HG02885 (cell line): Measurements from ENCODE around the gene SEPTIN2.
"Not testable (repeated sequence)": the region's sequence is repeated elsewhere in the genome, so short reads cannot be mapped to it uniquely, and the experiment has no call there.

Experiments used
- ATAC-seq: cut with Tn5 transposase; IDR thresholded peaks from one replicate; pipeline ENCODE4 v1.9.1; 2021; ENCODE audit warnings: mild to moderate bottlenecking; ENCODE audit not compliant: unreplicated experiment, poor library complexity

Gene SEPTIN2

DNA sequence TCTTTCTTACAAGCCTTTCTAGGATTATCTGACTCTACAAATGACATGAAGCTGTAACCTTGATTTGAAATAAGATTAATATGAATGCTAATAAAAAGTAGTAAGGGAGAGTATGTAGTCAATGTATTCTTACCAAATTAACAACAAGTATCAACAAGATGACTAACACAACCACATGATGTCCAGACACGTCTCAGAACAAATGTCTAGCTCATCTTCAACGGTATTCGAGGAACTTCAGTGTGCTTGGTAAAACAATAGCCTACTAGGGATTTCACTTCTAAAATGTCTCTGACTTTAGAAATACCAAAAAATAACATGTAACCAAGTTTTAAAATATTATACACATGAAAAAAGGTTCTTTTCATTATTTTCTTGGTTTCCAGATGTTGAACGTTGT is 3.6 kb upstream of the SEPTIN2 start:
- ATAC-seq, result no peak

DNA sequence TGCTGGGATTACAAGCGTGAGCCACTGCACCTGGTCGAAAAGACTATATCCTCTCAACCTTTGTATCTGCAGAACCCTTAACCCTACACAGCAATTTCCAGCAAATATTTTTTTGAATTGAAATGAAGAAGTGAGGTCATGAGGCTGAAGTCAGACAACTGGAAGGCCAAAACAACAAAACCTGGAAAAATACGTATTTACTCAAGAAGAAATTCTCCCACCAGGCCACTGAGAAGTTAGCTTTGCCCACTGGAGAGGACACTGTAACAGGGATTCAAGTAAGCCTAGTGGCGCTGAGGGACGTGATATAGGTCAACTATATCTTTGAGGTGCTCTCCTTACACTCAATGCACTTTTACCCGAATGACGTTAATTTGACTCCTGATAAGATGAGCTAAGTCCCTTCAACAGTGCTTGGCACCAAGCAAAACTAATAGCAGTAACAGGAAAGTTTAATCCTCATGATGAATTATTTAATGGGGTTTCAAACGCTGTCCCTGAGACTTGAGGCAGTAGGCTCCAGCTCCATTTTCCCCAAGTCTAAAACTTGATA is 2.1 kb upstream of the SEPTIN2 start:
- no peak for ATAC-seq

DNA sequence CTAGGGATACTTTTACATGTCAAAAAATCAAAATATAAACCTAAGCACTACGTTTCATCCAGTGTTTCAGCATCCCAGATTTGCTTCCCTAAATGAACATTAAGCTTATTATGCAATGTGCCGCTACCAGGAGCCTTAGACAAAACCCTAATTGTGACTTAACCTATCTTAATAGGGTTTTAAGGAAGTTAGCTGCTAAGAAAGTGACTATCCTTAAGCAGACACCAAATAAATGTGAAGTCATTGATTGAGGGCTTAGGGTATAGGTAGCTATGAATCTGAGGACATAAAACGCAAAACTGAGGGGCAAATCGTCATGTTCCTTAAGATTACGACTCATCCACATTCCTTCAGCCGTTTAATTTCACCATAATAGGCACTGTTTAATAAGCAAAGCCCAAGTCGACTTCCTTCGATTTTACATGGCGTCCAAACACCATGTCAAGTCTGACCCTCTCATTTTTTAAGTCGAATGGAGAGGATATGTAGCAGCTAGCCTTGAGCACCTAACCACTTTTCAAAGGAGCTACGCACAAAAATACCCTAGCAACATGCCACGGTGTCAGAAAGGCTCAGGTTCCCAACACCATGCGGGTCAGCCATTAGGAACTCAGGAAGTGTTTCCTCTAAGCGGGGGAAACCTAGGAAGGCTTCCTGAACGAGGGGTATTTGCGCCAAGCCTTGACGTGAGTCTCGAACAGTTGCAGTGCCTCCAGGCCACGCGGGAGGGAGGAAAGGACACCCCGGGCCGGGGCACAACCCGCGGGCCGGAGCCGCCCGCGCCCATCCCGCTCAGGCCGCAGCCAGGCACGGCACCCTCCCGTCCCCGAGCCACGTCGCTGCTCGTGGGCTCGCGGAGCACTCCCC is 1.3 kb upstream of the SEPTIN2 start:
- ATAC-seq, result no peak

DNA sequence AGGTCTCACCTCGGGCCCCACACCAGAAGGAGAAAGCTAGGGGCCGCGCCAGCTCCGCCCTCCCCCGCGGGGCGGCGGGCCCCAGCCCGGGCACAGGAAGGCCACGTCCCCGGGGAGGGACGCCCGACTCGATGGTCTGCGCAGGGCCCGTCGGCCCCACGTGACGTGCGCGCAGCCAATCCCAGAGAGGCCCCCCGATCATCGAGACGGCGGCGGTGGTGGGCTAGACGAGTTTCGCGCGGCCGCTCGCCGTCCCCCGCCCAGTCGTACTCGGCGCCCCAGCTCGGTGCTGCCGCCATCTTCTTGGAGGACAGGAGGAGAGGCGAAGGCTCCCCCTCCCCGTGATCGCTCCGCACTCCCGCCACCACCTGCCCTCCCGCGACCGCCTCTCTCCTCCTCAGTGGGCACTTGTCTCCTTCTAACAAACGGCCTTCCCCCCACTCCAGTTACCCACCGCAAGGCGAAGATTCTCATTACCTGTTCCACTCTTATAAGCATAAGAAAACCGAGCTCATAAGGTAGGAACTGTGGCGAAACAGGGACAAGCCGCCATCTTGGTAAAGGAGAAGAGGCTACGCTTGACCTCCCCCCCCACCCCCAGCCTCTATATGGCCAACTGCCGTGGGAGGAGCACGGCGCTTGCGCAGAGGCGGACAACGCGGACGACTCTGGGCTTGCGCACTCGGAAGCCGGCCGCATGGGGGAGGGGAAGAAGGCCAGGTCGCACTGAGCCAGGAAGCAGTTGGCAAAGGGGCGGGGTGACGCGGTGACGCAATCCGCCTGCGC is 439 bp upstream of the SEPTIN2 start, which contains the start of gene HDLBP:
Gene HDLBP, minus strand, starts transcription at position 580 of the 786 bp plus-strand sequence. CDS start 48,803 bp downstream, outside the sequence.
- peak; percentile 75 for ATAC-seq

- no peak for ATAC-seq
These were observed 1.1 kb downstream of the SEPTIN2 start for GRCh38 chr2:241316825-241317224.

- ATAC-seq, result no peak
These were observed 1.7 kb downstream of the SEPTIN2 start for GRCh38 chr2:241317391-241317790.

DNA sequence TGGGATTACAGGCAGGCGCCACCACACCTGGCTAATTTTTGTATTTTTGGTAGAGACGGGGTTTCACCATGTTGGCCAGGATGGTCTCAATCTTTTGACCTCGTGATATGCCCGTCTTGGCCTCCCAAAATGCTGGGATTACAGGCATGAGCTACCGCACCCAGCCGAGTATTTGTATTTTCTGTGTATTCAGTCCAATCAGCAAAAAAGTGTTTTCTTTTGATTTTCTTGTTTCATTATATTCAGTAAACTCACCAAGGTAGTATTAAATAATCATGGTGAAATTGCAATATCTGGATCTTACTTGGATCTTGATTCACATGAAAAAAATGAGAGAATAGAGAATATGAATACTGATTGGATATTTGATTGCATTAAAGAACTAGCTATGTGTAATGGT is 3.1 kb downstream of the SEPTIN2 start:
- not testable (repeated sequence) for ATAC-seq

DNA sequence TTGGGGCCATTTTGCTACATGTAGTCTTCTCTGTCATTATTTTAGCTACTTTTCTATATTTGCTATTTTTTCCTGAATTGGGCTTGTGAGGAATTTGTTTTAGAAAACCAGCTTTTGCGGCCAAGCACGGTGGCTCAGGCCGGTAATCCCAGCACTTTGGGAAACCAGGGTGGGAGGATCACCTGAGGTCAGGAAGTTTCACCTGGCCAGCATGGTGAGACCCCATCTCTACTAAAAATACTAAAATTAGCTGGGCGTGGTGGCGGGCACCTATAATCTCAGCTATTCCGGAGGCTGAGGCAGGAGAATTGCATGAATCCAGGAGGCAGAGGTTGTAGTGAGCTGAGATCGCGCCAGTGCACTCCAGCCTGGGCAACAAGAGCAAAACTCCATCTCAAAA is 4.7 kb downstream of the SEPTIN2 start:
- no peak for ATAC-seq

- ATAC-seq, result no peak
These were observed 5.3 kb downstream of the SEPTIN2 start for GRCh38 chr2:241321033-241321432.

GRCh38 chr2:241321886-241322285 is 6.2 kb downstream of the SEPTIN2 start:
- no peak for ATAC-seq

DNA sequence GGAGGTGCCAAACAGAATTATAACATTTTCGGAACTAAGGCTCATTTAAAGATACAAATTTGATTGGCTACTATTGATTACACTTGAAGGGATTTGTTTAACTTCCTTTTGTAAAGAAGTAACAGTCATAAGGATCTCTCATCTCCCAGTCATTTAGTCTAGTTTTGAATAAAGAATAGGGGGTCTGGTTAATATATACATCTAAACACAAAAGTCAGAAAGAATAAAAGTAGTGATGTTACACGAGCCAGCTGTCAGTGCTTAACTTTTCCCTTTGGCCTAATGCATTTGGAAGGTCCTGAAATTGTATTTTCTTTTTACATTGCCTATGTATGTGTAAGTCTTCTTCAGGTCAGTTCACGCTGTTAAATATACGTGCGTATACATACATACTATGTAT is 8.1 kb downstream of the SEPTIN2 start:
- ATAC-seq, result no peak

DNA sequence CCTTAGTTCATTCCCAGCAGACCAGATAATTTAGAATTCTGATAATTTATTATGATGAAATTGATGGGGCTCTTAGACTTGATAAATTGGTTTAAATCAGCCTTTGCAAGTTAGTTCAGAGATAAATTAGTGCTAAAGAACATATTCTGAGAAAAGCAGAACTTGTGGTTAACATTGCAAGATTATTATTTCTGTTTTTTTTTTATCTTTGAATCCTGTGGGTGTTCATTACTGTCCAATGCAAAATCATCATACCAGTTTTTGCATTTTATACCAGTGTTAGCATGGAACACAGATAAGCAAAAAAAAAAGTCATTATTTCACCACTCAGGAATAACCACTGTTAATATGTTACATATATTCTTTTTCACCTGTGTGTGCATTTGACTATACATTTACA is 9.1 kb downstream of the SEPTIN2 start:
- no peak for ATAC-seq

GRCh38 chr2:241325257-241325656 is 9.5 kb downstream of the SEPTIN2 start:
- no peak for ATAC-seq

DNA sequence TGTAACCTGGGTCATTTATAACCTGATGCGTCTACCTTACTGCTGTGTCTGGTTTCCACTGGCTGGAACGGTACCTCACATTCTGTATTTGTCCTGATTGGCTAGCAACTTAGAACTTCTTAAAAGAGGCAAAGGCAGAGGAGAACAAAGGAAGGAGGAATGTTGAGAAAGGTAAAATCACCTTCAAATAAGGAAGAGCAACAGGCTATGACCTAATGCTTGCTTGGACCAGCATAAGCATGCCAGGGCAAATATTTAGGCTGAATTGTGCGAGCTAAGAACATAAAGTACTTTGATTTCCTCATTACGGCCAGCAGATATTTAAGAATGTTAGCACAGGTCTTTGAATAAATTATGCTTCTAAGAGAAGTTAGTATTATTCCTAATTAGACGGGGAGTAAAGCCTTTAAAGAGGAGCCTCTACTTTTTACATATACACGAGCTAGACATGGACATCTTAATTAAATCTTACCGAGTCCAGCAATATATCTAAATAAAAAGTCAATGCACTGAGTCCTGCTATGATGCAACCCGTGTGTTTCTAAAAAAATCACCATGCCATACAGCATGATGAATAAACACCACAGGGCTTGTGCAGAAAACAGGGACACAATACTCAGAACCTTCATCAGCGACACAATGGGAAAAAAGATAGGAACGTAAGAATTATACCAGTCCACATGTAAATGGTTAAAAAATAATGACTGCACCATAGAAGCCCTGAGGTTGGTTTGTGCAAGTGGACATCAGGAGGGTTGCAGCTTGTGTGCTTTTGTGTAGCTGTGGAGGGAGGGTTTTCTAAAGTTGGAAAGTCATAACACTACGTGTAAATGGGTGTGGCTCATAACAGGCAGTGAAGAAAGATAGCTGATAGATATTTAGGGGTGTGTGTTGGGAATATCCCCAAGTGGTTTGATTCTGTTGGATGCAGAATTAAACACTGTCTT is 14.2 kb downstream of the SEPTIN2 start:
- ATAC-seq, result no peak

- ATAC-seq, result no peak
These were observed 14.9 kb downstream of the SEPTIN2 start for GRCh38 chr2:241330616-241330981.

DNA sequence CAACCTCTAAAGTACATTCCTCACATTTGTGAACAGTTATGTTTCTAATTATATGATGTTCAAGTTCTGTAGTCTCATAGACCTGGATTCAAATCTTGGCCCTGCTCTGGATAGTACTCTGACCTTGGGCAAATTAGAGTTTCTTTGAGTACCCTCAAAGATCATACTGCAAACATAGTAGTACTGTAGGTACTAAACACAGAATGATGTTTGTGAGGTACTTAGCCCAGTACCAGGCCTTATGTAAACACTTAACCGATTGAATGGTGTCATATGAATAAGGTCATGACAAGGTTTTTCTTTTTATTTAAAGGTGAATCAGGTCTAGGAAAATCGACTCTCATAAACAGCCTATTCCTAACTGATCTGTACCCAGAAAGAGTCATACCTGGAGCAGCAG is 19.1 kb downstream of the SEPTIN2 start:
- ATAC-seq, result no peak

DNA sequence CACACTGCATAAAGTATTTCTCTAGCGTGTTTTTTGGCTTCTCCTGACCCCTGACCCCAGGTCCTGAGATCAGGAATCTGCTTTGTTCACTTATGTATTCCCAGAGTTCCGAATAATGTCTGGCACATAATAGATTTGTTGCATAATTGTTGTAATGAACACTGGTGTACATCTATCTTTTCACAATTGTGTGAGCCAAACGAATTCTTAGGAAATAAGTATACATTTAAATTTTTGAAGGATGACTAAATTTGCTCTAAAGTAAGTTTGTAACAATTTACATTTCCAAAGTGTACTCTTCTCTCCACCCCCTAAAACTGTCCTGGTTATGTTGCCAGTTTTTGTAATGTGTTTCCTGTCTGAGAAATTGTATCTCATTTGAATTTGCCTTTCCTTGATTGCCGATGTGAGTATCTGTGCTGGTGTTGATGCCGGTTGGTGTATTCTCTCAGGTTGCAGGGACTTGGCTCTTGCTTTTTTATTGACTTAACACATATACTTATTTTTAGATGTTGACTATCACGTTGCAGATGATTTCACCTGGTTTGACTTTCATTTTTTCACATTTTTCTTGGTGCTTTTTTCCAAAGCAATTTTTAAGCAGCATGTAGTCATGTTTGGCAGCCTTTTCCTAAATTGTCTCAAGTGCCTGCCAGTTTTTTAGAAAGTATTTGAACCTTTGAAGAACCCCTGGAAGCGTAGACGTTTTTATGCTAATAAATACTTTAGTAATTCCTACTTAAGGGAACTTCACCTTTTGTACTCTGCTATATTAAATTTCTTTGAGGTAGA is 24.3 kb downstream of the SEPTIN2 start:
- ATAC-seq, result no peak

GRCh38 chr2:241340631-241341163 is 25.0 kb downstream of the SEPTIN2 start:
- no peak for ATAC-seq
